Measurements from ENCODE around the gene FSCN2. TPM values are rescaled to one million over a fixed set of nuclear protein-coding genes. Genes with fewer than 3 reads are reported as not detected.
A peak's percentile ranks its signal among the peaks of the same experiment; 100 is the strongest.

Gene FSCN2
- polyA plus RNA-seq (2013, experiment 1 of 2), result 0.29 TPM
- polyA plus RNA-seq (2013, experiment 2 of 2), result 0.20 TPM

- no peak within 1 kb of the TSS for H3K4me3 ChIP-seq (ENCODE audit: extremely low read depth, insufficient read depth, low read length, poor library complexity, severe bottlenecking)
- WGBS, 2 experiments (ENCODE audit: insufficient coverage in 2 of 2), result 83 to 88% methylated on average over 38 to 41 of the region's 42 CpGs
Measured at GRCh38 chr17:81527591-81528383, at the start of gene FSCN2. FSCN2 (plus strand) TSS chr17:81528377; CDS start chr17:81528532, 155 bp downstream.

GRCh38 chr17:81479175-81480071, 48.8 kb upstream of the FSCN2 start:
- Histone ChIP-seq H3K27ac (ENCODE audit: low read depth, low read length, severe bottlenecking) (no peak overlapping the region), H3K4me3 (ENCODE audit: extremely low read depth, insufficient read depth, low read length, poor library complexity, severe bottlenecking) (no peak overlapping the region), H3K36me3 (ENCODE audit: control insufficient read depth, insufficient read depth, low read length) (no peaks in the 10 kb centered on the region), H3K9me3 (ENCODE audit: control insufficient read depth, low read length) (no peaks in the 10 kb centered on the region), H3K4me1 (ENCODE audit: control insufficient read depth, insufficient read depth, low read length, poor library complexity, severe bottlenecking) (peaks cover 3% of the 10 kb centered on the region)
- WGBS, 2 experiments (ENCODE audit: insufficient coverage in 2 of 2), result 77 to 80% methylated on average over 13 to 18 of the region's 20 CpGs

More at GRCh38 chr17:81527591-81528383, at the start of gene FSCN2:
- Histone ChIP-seq H3K9me3 (ENCODE audit: control insufficient read depth, low read length) (no peaks in the 10 kb centered on the region), H3K4me1 (ENCODE audit: control insufficient read depth, insufficient read depth, low read length, poor library complexity, severe bottlenecking) (peaks cover 3% of the 10 kb centered on the region), H3K27ac (ENCODE audit: low read depth, low read length, severe bottlenecking) (no peak within 1 kb of the TSS), H3K36me3 (ENCODE audit: control insufficient read depth, insufficient read depth, low read length) (no peaks in the 10 kb centered on the region)

- Histone ChIP-seq H3K36me3 (ENCODE audit: control insufficient read depth, insufficient read depth, low read length) (no peaks in the 10 kb centered on the region), H3K9me3 (ENCODE audit: control insufficient read depth, low read length) (no peaks in the 10 kb centered on the region), H3K4me3 (ENCODE audit: extremely low read depth, insufficient read depth, low read length, poor library complexity, severe bottlenecking) (no peak overlapping the region), H3K4me1 (ENCODE audit: control insufficient read depth, insufficient read depth, low read length, poor library complexity, severe bottlenecking) (peaks cover 3% of the 10 kb centered on the region), H3K27ac (ENCODE audit: low read depth, low read length, severe bottlenecking) (no peak overlapping the region)
- 77 to 80% methylated on average over 20 to 21 of the region's 21 CpGs for WGBS, 2 experiments (ENCODE audit: insufficient coverage in 2 of 2)
Measured at GRCh38 chr17:81480140-81481072, 47.8 kb upstream of the FSCN2 start.

GRCh38 chr17:81481073-81481799, 46.9 kb upstream of the FSCN2 start:
- Histone ChIP-seq H3K36me3 (ENCODE audit: control insufficient read depth, insufficient read depth, low read length) (no peaks in the 10 kb centered on the region), H3K27ac (ENCODE audit: low read depth, low read length, severe bottlenecking) (no peak overlapping the region), H3K9me3 (ENCODE audit: control insufficient read depth, low read length) (no peaks in the 10 kb centered on the region), H3K4me1 (ENCODE audit: control insufficient read depth, insufficient read depth, low read length, poor library complexity, severe bottlenecking) (peaks cover 3% of the 10 kb centered on the region), H3K4me3 (ENCODE audit: extremely low read depth, insufficient read depth, low read length, poor library complexity, severe bottlenecking) (peak overlapping the region; percentile 14)
- WGBS, 2 experiments (ENCODE audit: insufficient coverage in 2 of 2), result 29 to 43% methylated on average over 34 to 86 of the region's 94 CpGs

- Histone ChIP-seq H3K4me1 (ENCODE audit: control insufficient read depth, insufficient read depth, low read length, poor library complexity, severe bottlenecking) (peaks cover 3% of the 10 kb centered on the region), H3K36me3 (ENCODE audit: control insufficient read depth, insufficient read depth, low read length) (no peaks in the 10 kb centered on the region), H3K9me3 (ENCODE audit: control insufficient read depth, low read length) (no peaks in the 10 kb centered on the region), H3K27ac (ENCODE audit: low read depth, low read length, severe bottlenecking) (no peak overlapping the region), H3K4me3 (ENCODE audit: extremely low read depth, insufficient read depth, low read length, poor library complexity, severe bottlenecking) (peak overlapping the region; percentile 14)
- WGBS, 2 experiments (ENCODE audit: insufficient coverage in 2 of 2), result 82 to 83% methylated on average over 12 to 16 of the region's 18 CpGs
Measured at GRCh38 chr17:81481815-81482505, 46.2 kb upstream of the FSCN2 start.

GRCh38 chr17:81482673-81483072, 45.5 kb upstream of the FSCN2 start:
- Histone ChIP-seq H3K27ac (ENCODE audit: low read depth, low read length, severe bottlenecking) (no peak overlapping the region), H3K9me3 (ENCODE audit: control insufficient read depth, low read length) (no peaks in the 10 kb centered on the region), H3K36me3 (ENCODE audit: control insufficient read depth, insufficient read depth, low read length) (no peaks in the 10 kb centered on the region), H3K4me1 (ENCODE audit: control insufficient read depth, insufficient read depth, low read length, poor library complexity, severe bottlenecking) (peaks cover 3% of the 10 kb centered on the region), H3K4me3 (ENCODE audit: extremely low read depth, insufficient read depth, low read length, poor library complexity, severe bottlenecking) (no peak overlapping the region)
- WGBS, 2 experiments (ENCODE audit: insufficient coverage in 2 of 2), result 91 to 96% methylated on average over 10 to 11 of the region's 11 CpGs

GRCh38 chr17:81483085-81483861, 44.9 kb upstream of the FSCN2 start:
- H3K4me1 ChIP-seq (ENCODE audit: control insufficient read depth, insufficient read depth, low read length, poor library complexity, severe bottlenecking), result peaks cover 6% of the 10 kb centered on the region
- no peak overlapping the region for H3K4me3 ChIP-seq (ENCODE audit: extremely low read depth, insufficient read depth, low read length, poor library complexity, severe bottlenecking)
- 42 to 45% methylated on average over 28 of the region's 29 CpGs for WGBS, 2 experiments (ENCODE audit: insufficient coverage in 2 of 2)
- no peak overlapping the region for H3K27ac ChIP-seq (ENCODE audit: low read depth, low read length, severe bottlenecking)
- H3K9me3 ChIP-seq (ENCODE audit: control insufficient read depth, low read length), result no peaks in the 10 kb centered on the region
- no peaks in the 10 kb centered on the region for H3K36me3 ChIP-seq (ENCODE audit: control insufficient read depth, insufficient read depth, low read length)

- Histone ChIP-seq H3K27ac (ENCODE audit: low read depth, low read length, severe bottlenecking) (no peak overlapping the region), H3K9me3 (ENCODE audit: control insufficient read depth, low read length) (no peaks in the 10 kb centered on the region), H3K4me1 (ENCODE audit: control insufficient read depth, insufficient read depth, low read length, poor library complexity, severe bottlenecking) (peaks cover 11% of the 10 kb centered on the region), H3K36me3 (ENCODE audit: control insufficient read depth, insufficient read depth, low read length) (no peaks in the 10 kb centered on the region), H3K4me3 (ENCODE audit: extremely low read depth, insufficient read depth, low read length, poor library complexity, severe bottlenecking) (peak overlapping the region; percentile 26)
- WGBS, 2 experiments (ENCODE audit: insufficient coverage in 2 of 2), result 18 to 34% methylated on average over 18 to 30 of the region's 32 CpGs
Measured at GRCh38 chr17:81483862-81484194, 44.3 kb upstream of the FSCN2 start.

Data from mesodermal cell (in vitro differentiated cells).